ENCODE measurements around the gene DCTD. TPM values are rescaled to one million over a fixed set of nuclear protein-coding genes. Genes with fewer than 3 reads are reported as not detected.

Gene DCTD
- total RNA-seq, 1 experiment from 2014 or later = 137 TPM

DNA sequence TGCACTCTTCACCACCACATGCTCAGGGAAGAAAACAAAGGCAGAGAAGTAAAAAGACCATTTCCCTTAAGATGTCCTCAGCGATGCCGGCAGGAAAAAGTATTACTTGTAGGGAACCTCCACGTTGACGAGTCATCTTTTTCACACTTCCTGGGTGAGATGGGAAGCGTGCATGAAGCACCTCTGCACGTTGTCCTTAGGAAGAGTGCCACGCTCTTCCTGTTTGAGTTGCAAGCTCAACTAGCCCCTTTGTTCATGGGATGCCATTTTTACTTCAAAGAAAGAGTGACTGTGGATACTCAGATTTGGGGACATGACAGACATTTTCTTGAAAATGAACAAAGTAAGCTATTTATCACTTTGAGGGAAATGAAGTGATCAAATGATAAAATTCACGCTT lies 33.8 kb downstream of the DCTD start:
- H3K9me3 ChIP-seq = no peaks in the 10 kb centered on the region
- peaks cover 20% of the 10 kb centered on the region for H3K36me3 ChIP-seq
- DNase-seq = no peak
- no peaks in the 10 kb centered on the region for H3K27me3 ChIP-seq
- no peak overlapping the region for H3K4me3 ChIP-seq

DNA sequence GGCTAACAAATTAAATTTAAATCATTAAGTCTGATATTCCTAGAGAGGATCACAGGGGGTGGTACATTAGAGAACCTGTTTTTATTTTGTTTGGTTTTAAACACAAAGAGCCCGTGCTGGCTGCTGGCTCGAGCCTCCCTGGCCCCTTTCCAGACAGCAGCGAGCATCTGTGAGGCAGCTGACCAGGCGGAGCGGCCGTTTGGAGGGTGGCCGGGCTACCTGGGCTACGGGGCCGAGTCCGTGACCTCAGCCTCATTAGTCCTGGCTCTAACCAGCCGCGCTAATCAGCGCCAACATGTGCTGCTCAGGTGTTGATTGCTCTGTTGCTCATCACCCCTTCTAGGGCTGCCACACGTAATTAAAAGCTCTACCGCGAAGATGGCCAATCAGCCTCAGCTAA lies 35.3 kb downstream of the DCTD start:
- Histone ChIP-seq H3K4me3 (no peak overlapping the region), H3K27me3 (no peaks in the 10 kb centered on the region), H3K36me3 (peaks cover 17% of the 10 kb centered on the region), H3K9me3 (no peaks in the 10 kb centered on the region)
- no peak for DNase-seq

DNA sequence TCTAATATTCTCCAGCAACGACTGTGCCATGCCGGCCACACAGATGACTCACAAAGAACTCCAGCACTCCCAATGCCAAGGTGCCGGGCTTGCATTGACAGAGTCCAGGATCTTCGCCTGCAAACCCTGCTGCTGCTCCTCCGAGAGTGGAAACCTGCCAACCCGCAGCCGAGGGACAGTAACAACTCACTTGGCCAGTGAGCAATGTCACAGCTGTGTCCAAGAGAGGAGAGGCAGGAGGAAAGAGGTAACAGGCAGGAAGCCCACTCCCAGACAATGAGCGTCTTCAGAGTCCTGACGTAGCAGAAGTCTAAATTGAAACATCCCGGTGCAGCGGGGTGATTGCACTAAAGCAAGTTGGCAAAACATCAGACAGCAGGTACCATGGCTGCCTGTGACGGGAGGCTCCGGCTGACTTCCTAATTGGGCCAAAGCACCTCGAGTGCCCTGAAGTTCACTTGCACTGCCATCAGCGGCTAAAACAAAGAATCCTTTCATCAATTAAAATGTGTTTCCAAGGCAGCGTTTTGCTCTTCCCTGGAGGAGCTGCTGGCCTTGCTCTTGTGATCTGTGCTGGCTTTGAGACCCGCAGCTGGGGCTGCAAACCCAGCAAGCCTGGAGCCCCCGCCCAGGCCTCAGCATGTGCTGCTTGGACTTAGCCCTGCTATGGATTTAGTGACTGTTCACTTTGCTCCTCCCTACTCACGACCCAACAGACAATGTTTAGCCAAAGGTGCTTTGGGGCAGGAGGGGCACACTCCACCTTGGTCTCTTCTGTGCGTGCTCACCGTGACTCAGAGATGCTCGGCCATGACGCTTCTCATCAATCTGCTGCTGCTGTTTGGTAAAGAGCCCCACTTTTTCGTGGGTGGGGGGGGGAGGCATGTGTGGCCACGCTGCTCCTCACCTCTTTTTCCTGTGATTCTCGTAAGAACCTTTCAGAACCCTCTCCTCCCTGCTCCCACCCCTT lies 36.5 kb downstream of the DCTD start:
- H3K27me3 ChIP-seq = no peaks in the 10 kb centered on the region
- H3K36me3 ChIP-seq = peaks cover 10% of the 10 kb centered on the region
- no peak overlapping the region for H3K4me3 ChIP-seq
- DNase-seq = peak; percentile 35
- H3K9me3 ChIP-seq = no peaks in the 10 kb centered on the region

DNA sequence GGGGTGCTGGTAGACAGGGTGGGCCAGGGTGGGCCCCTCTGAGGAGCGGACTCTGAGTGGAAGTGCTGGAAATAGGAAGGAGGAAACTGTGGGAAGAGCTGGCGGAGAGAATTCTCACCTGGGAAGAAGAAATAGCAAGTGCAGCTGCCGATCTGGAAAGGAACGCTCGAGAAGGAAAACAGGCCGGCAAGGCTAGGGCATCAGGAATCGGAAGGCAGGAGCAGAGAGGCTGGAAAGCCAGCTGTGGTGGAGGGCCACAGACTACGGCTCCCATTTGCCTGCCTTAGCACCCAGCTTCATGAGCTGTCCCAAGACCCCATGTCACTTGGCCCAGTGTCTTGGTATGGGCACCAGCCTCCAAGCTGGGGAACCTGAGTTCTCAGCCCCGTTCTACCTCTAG lies 37.3 kb downstream of the DCTD start:
- Histone ChIP-seq H3K9me3 (no peaks in the 10 kb centered on the region), H3K27me3 (no peaks in the 10 kb centered on the region)
- no peak for DNase-seq

DNA sequence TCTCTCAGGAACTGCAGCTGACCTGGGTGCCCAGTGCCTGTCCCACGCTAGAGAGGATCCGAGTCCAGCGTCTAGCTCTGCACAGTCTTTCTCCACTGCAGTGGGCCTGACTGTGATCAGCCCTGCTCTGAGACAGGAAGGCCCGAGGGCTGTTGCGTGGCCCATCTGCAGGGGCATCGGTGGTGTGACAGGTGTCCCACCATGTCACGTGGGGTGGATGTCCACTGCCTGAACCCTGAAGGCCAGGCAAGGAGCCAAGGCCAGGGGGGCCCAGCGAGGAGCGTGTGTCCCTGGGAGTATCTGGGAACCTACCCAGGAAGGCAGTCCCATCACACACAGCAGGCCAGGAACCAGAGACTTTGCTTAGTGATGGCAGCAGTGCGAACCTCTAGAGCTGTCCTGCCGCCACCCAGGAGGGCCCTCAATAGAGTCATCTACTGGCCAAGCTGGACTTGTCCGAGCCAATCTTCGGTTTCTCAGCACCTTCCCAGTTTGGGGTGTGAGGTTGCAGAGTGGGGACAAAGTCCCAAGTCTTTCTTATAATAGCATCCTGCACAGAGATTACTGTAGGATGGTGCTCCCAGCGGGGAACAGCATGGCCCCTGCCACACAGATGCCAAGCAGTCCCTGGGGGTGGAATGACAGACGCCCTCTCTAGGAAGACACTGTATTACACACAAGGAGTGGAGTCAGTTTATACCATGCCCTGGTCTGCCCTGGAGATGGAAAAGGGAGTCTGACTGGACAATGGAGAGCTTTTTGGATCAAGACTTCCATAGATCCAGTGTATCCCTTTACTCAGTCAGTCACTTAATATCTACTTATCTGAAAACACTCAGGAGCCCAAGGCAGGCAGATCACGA lies 38.3 kb downstream of the DCTD start:
- no peak overlapping the region for H3K4me3 ChIP-seq
- no peak for DNase-seq
- H3K9me3 ChIP-seq = no peaks in the 10 kb centered on the region
- H3K27me3 ChIP-seq = no peaks in the 10 kb centered on the region
- peaks cover 3% of the 10 kb centered on the region; the same call in 1 of the 2 replicates for H3K36me3 ChIP-seq

More for the DNA sequence above, 37.3 kb downstream of the DCTD start:
- Histone ChIP-seq H3K36me3 (peaks cover 9% of the 10 kb centered on the region), H3K4me3 (no peak overlapping the region)

DNA sequence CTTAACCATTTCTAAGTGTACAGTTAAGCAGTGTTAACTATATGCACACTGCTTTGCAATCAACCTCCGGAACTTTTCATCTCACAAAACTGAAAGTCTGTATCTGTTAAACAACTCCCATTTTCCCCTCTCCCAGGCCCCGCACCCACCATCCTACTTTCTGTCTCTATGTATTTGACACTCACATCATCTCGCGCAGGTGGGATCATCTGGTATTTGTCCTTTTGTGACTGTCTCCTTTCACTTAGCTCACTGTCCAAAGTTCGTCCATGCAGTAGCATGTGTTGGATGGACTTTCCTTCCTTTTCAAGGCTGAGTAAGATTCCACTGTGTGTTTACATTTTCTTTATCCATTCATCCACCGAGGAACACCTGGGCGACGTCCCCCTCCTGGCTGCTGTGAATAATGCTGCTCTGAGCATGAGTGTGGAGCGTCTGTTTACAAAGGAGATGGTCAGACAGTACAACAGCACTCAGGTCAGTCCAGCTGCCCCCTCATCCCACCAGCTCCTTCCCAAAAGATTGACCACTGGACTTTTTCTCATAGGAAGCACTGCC lies 39.8 kb downstream of the DCTD start:
- no peaks in the 10 kb centered on the region for H3K9me3 ChIP-seq
- H3K36me3 ChIP-seq = no peaks in the 10 kb centered on the region
- H3K4me3 ChIP-seq = no peak overlapping the region
- no peak for DNase-seq
- H3K27me3 ChIP-seq = no peaks in the 10 kb centered on the region

DNA sequence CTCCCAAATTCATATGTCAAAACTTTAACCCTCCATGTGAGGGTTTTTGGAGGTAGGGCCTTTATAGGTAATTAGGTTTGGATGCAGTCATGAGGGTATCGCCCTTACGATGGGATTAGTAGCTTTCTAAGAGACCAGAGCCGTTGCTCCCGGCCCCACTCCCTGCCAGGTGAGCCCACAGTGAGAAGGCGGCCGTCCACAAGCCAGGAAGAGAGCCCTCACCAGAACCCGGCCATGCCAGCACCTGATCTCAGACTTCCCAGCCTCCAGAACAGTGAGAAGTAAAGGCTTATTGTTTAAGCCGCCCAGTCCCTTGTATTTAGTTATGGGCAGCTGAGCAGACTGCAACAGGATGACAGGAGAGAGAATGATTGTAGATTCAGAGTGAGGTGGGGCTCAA lies 40.8 kb downstream of the DCTD start:
- Histone ChIP-seq H3K27me3 (no peaks in the 10 kb centered on the region), H3K9me3 (no peaks in the 10 kb centered on the region), H3K4me3 (no peak overlapping the region), H3K36me3 (no peaks in the 10 kb centered on the region)
- DNase-seq = no peak

DNA sequence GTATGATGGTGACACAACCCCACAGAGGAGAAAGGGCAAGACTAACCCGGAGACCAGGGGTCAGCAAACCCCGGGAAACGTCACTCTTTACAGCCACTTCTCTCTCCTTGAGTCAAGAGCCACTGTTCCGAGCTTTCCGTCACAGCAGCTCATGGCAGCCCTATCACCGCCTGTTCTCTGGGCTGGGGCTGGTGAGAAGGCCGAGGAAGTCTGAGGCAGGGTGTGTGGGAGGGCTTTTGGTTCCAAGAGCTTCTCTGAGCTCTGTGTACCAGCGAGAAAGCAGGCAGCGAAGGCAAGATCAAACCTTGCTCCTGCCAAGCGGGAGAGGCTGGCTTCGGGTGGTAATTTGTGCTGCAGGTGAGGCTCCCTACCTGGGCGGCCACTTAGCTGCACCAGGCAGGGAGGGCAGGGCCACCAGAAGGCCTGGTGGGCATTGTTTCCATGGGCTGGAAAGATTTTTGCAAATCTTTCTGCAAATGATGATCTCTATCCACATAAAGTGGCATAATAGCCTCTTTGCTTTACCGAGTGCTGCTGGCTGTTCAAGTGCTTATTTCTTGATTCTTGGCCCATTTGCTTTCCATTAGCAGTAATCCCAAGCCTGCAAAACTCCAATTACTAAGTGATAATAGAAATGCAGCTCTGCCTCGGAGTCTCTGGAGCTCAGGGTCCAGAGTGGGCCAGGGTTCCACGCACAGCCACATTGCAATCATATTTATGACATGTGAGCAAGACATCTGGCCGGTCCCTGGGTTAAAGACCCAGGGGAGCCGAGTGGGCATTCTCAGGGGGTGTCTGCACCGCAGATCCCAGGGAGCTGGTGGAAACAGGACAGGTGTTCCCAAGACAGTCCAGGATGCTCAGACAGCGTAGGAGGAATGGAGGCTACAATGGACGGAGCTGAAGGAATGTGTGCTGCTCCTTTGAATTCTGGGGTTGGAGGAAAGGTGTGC lies 41.5 kb downstream of the DCTD start:
- no peak for DNase-seq

DNA sequence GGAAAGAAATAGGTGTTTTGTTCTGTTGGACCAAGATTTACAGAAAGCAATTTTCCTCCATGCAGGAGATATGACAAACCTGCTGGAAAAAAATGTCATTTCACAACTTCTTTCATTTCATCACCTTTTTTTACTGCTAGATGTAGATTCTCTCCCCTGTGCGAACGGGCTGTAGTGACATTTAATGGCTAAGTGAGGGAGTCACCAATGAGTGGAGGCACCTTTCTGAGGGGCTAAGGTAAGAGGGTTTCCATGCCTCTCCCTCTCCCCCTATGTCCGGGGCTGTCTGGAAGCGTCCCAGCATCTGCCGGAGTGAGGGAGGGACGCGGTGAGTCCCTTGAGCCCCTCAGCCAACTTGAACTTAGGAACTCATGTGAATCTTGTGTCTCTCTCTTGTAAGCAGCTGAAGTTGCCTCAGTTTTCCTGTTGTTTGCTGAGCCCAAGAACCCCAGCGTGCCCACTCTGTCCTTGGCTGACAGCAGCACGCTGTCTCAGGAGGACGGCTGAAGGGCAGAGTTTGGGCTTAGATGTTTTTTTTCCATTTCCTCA lies 42.3 kb downstream of the DCTD start:
- Histone ChIP-seq H3K4me3 (no peak overlapping the region), H3K9me3 (no peaks in the 10 kb centered on the region)

More for the DNA sequence above, 41.5 kb downstream of the DCTD start:
- H3K27me3 ChIP-seq = no peaks in the 10 kb centered on the region
- no peak overlapping the region for H3K4me3 ChIP-seq
- H3K9me3 ChIP-seq = no peaks in the 10 kb centered on the region
- no peaks in the 10 kb centered on the region for H3K36me3 ChIP-seq

DNA sequence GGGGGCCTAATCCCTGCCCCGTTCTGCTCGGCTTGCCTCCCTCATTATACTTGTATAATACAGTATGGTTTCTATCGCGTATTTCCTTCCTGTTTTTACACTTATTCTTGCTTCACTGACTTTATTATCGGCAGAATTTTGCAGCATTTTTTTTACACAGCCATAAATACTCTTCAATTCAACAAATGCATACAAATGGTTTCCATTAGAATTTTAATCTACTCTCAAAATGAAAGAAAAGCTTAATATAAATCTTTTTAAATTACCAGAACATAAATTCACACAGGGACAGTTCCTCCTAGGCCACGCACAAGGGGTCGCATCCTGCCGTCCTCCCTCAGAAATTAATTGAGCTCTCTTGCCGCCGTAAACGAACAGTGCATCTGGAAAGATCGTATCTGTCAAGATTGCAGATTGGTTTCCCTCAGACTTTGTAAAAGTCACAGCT lies 42.9 kb downstream of the DCTD start:
- Histone ChIP-seq H3K4me3 (no peak overlapping the region), H3K36me3 (no peaks in the 10 kb centered on the region), H3K27me3 (no peaks in the 10 kb centered on the region), H3K9me3 (no peaks in the 10 kb centered on the region)
- no peak for DNase-seq

More for the DNA sequence above, 42.3 kb downstream of the DCTD start:
- H3K36me3 ChIP-seq = no peaks in the 10 kb centered on the region
- no peaks in the 10 kb centered on the region for H3K27me3 ChIP-seq
- no peak for DNase-seq

DNA sequence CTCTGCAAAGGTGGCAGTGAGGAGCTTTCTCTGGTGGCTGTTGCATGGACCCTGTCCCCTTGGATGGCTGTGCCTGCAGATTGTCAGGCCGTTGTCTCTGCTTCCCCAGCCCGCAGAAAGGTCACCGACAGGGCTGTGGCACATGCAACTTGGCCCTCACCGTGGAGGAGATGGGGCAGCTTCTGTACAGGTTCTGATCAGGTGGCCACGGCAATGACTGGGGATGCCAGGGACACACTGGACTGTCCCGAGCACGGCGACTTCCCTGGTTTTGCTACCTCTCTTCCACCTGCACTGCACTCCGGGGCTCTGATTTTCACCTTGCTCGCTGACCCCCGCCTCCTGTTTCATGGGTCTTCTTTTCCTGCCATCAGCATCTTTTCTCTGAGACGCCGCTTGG lies 43.5 kb downstream of the DCTD start:
- Histone ChIP-seq H3K9me3 (no peaks in the 10 kb centered on the region), H3K36me3 (no peaks in the 10 kb centered on the region), H3K4me3 (no peak overlapping the region), H3K27me3 (no peaks in the 10 kb centered on the region)
- DNase-seq = no peak

DNA sequence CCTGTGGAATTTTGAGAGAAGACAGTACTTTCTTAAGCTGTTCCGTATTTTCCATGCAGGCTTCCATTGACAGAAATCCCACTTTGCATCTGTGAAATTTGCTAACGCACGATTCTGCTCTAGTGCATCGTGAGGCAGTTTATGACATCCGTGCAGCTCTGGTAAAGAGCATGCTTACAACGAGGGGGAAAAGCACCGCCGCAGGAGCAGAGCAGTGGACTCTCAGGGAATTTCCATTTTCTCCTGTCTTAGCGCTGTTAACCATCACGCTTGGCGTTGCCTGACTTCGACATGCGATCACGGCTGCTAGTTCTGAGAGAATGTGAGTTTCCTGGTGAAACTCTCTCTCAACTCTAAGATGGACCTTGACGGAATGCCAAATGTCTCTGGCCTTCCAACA lies 43.9 kb downstream of the DCTD start:
- no peaks in the 10 kb centered on the region for H3K27me3 ChIP-seq
- H3K9me3 ChIP-seq = no peaks in the 10 kb centered on the region
- no peak overlapping the region for H3K4me3 ChIP-seq
- no peak for DNase-seq
- no peaks in the 10 kb centered on the region for H3K36me3 ChIP-seq

DNA sequence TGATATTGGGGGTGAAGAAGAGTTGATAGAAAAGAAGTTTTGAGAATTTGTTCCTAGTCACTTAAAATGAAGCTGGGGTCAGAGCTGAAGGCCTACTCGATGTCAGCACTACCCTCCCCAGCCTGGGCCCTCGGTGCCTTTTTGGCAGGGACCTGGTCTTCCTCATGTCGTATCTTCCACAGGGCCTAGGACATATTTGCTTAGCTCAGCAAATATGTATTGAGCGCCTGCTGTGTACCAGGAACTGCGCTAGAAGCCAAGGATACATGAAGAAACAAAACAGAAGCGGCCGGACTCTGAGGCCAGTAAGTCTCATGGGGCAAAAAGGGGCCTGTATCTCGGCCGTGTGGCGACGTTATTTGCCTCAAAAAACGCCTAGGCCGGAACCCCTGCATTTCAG lies 44.3 kb downstream of the DCTD start:
- H3K27me3 ChIP-seq = no peaks in the 10 kb centered on the region
- no peaks in the 10 kb centered on the region for H3K36me3 ChIP-seq
- no peak for DNase-seq
- no peaks in the 10 kb centered on the region for H3K9me3 ChIP-seq
- H3K4me3 ChIP-seq = no peak overlapping the region

DNA sequence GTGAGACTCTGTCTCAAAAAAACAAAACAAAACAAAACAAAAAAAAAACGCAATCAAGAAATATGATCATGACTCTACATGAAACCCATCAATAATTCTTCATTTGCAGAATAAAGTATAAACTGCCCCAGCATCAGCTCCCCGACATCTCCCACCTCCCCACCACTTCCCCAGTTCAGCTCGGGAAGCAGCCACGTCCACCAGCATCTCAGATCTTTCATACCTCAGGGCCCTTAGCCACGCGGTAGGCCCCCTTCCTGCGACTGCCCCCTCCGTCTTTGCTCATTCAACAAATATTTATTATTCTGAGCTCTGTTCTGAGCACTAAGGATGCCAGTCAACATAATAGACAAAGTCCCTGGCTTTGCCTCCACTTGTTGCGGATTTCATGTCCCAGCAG lies 45.6 kb downstream of the DCTD start:
- no peaks in the 10 kb centered on the region for H3K36me3 ChIP-seq
- H3K27me3 ChIP-seq = no peaks in the 10 kb centered on the region
- no peak overlapping the region for H3K4me3 ChIP-seq
- no peaks in the 10 kb centered on the region for H3K9me3 ChIP-seq
- no peak for DNase-seq

DNA sequence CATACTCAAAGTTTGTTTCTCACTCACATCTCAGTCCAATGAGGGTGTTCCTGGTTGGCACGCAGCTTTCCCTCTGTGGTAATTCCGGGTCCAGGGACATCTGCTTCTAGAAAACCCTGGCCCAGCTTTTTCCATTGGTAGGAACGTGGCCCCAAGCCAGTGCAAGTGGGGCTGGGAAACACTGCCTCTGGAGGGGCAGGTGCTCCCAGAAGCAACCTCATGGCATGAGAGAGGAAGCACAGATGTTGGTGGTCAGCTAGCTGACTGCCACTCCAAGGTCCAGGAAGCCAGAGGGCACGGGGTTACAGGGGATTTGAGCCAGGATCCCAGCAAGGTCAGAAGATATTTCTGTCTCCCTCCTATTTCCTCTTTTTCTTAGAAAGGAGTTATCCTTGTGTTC lies 47.5 kb downstream of the DCTD start:
- Histone ChIP-seq H3K9me3 (no peaks in the 10 kb centered on the region), H3K27me3 (no peaks in the 10 kb centered on the region), H3K4me3 (no peak overlapping the region), H3K36me3 (no peaks in the 10 kb centered on the region)
- no peak for DNase-seq

DNA sequence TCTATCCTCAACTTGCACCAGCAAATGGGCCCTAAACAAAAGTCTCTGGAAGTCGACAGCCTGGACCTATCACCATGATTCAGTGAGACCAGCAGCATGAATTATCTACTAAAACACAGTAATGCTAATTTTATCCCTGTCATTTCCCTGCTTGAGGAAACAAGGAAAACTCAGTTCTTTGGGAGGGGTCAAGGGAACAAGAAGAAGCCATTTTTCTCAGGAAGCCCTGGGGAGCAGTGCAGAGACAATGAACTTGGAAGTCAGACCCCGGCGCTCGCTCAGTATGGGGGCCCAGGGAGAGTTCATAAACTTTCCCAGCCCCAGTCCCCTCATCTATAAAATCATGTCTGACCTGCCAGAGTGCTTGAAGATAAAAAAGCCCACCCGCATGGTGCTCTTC lies 50.4 kb downstream of the DCTD start:
- DNase-seq = no peak
- no peaks in the 10 kb centered on the region for H3K36me3 ChIP-seq
- H3K9me3 ChIP-seq = no peaks in the 10 kb centered on the region
- H3K27me3 ChIP-seq = no peaks in the 10 kb centered on the region
- H3K4me3 ChIP-seq = no peak overlapping the region
